ENCODE measurements around the gene HMCN2. TPM values are rescaled to one million over a fixed set of nuclear protein-coding genes. Genes with fewer than 3 reads are reported as not detected.

The HMCN2 gene
- total RNA-seq, 1 experiment from 2014 or later: 5.6 TPM

GRCh38 chr9:130478736-130479575 lies 213.4 kb downstream of the HMCN2 start:
- no peak overlapping the region; the same call in 1 of the 2 replicates for H3K27ac Mint-ChIP-seq
- peaks cover 7% of the 10 kb centered on the region for H3K4me1 Mint-ChIP-seq
- ChIA-PET CTCF (interaction anchor here (0.5 to 1.4 kb wide), 2 partner anchors 18 to 411 kb away, joined by 4 to 7 read pairs; no protein-coding TSS in a partner anchor), POLR2A (no interaction called here)
- H3K27me3 Mint-ChIP-seq (ENCODE audit: low read depth): no peaks in the 10 kb centered on the region
- H3K4me3 Mint-ChIP-seq: no peak overlapping the region
- ATAC-seq (no peak), DNase-seq (ENCODE audit: low spot score) (no peak)
- H3K36me3 Mint-ChIP-seq: no peaks in the 10 kb centered on the region
- no peaks in the 10 kb centered on the region for H3K9me3 Mint-ChIP-seq
- TF ChIP-seq, protein P1, sequence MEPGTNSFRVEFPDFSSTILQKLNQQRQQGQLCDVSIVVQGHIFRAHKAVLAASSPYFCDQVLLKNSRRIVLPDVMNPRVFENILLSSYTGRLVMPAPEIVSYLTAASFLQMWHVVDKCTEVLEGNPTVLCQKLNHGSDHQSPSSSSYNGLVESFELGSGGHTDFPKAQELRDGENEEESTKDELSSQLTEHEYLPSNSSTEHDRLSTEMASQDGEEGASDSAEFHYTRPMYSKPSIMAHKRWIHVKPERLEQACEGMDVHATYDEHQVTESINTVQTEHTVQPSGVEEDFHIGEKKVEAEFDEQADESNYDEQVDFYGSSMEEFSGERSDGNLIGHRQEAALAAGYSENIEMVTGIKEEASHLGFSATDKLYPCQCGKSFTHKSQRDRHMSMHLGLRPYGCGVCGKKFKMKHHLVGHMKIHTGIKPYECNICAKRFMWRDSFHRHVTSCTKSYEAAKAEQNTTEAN (CRISPR knock-in tag; IDR thresholded peaks at IDR 0.05): no peak
- TF ChIP-seq ATF2 (CRISPR knock-in tag; IDR thresholded peaks at IDR 0.05; ENCODE audit: borderline replicate concordance, low read depth): no peak

GRCh38 chr9:130479587-130479986 lies 214.0 kb downstream of the HMCN2 start:
- Mint-ChIP-seq H3K27me3 (ENCODE audit: low read depth) (no peaks in the 10 kb centered on the region), H3K9me3 (no peaks in the 10 kb centered on the region), H3K27ac (no peak overlapping the region), H3K4me3 (no peak overlapping the region), H3K36me3 (no peaks in the 10 kb centered on the region), H3K4me1 (0 out of 2 replicates have a peak, but pooled peaks cover 3% of the 10 kb centered on the region)
- ChIA-PET POLR2A (no interaction called here), CTCF (interaction anchor here (0.6 to 1.4 kb wide), 2 partner anchors 19 to 207 kb away, joined by 4 read pairs; no protein-coding TSS in a partner anchor)
- DNase-seq (ENCODE audit: low spot score) (no peak), ATAC-seq (no peak)
- TF ChIP-seq FOXK1 (CRISPR knock-in tag; IDR thresholded peaks at IDR 0.05): no peak
- no peak for TF ChIP-seq ATF6 (CRISPR knock-in tag; IDR thresholded peaks at IDR 0.05)
- no peak for TF ChIP-seq IRF2 (CRISPR knock-in tag; IDR thresholded peaks at IDR 0.05; ENCODE audit: borderline replicate concordance, low read depth)
- TF ChIP-seq GTF2I (CRISPR knock-in tag; conservative IDR thresholded peaks at IDR 0.05): no peak
- TF ChIP-seq STAT6 (CRISPR knock-in tag; conservative IDR thresholded peaks at IDR 0.05; ENCODE audit: low read depth): no peak
- TF ChIP-seq ZNF232 (CRISPR knock-in tag; IDR thresholded peaks at IDR 0.05): no peak
- no peak for TF ChIP-seq ZNF263 (CRISPR knock-in tag; IDR thresholded peaks at IDR 0.05; ENCODE audit: low read depth)
- TF ChIP-seq NR1H2 (CRISPR knock-in tag; IDR thresholded peaks at IDR 0.05): no peak
- TF ChIP-seq SP1 (CRISPR knock-in tag; conservative IDR thresholded peaks at IDR 0.05): no peak
- TF ChIP-seq ESRRA (CRISPR knock-in tag; IDR thresholded peaks at IDR 0.05; ENCODE audit: borderline replicate concordance): no peak
- TF ChIP-seq PREB (CRISPR knock-in tag; IDR thresholded peaks at IDR 0.05; ENCODE audit: borderline replicate concordance): no peak

Data from WTC11 (cell line).